H9 (cell line): Measurements from ENCODE around the gene OR2S2. TPM values are rescaled to one million over a fixed set of nuclear protein-coding genes. Genes with fewer than 3 reads are reported as not detected.

ENCODE experiments used
- DNase-seq: peaks from one replicate; pipeline ENCODE4 v3.0.0-alpha.2; 2017
- H2AFZ ChIP-seq: one replicate; pipeline ENCODE4 v1.6.1; 2013; ENCODE audit warnings: mild to moderate bottlenecking, low read length, control low read depth, moderate library complexity
- H2AK5ac ChIP-seq: 2 replicates; pipeline ENCODE4 v1.6.1; 2013; ENCODE audit warnings: low read length, control low read depth, mixed read lengths; ENCODE audit not compliant: insufficient read length
- H2BK120ac ChIP-seq: one replicate; pipeline ENCODE4 v1.6.1; 2013; ENCODE audit warnings: low read depth, mild to moderate bottlenecking, low read length, control low read depth, inconsistent platforms; ENCODE audit not compliant: poor library complexity, severe bottlenecking
- H2BK12ac ChIP-seq: 2 replicates; pipeline ENCODE4 v1.6.1; 2013; ENCODE audit warnings: low read length, control low read depth, mixed read lengths, low read depth; ENCODE audit not compliant: insufficient read length
- H2BK15ac ChIP-seq: 2 replicates; pipeline ENCODE4 v1.6.1; 2013; ENCODE audit warnings: low read depth, low read length, control low read depth
- H2BK20ac ChIP-seq: one replicate; pipeline ENCODE4 v1.6.1; 2013; ENCODE audit warnings: low read depth, mild to moderate bottlenecking, low read length, control low read depth, inconsistent platforms; ENCODE audit not compliant: poor library complexity, severe bottlenecking
- H2BK5ac ChIP-seq: 2 replicates; pipeline ENCODE4 v1.6.1; 2013; ENCODE audit warnings: low read length, control low read depth, mixed read lengths; ENCODE audit not compliant: insufficient read length
- H3K14ac ChIP-seq: 2 replicates; pipeline ENCODE4 v1.6.1; 2013; ENCODE audit warnings: low read length, control low read depth; ENCODE audit not compliant: insufficient read depth
- H3K18ac ChIP-seq: 2 replicates; pipeline ENCODE4 v1.6.1; 2013; ENCODE audit warnings: low read depth, mild to moderate bottlenecking, mixed read lengths, low read length, control low read depth; ENCODE audit not compliant: insufficient read length
- H3K23ac ChIP-seq: 2 replicates; pipeline ENCODE4 v1.6.1; 2013; ENCODE audit warnings: low read length, control low read depth, mixed read lengths, low read depth; ENCODE audit not compliant: insufficient read length
- H3K23me2 ChIP-seq: 2 replicates; pipeline ENCODE4 v1.6.1; 2013; ENCODE audit warnings: low read depth, mild to moderate bottlenecking, mixed read lengths, low read length, control low read depth; ENCODE audit not compliant: insufficient read length, poor library complexity, severe bottlenecking
- H3K27ac ChIP-seq: 2 replicates; pipeline ENCODE4 v1.5.1; 2013; ENCODE audit warnings: low read length, control low read depth, mixed read lengths, low read depth; ENCODE audit not compliant: insufficient read length
- H3K27me3 ChIP-seq: 2 replicates; pipeline ENCODE4 v1.6.1; 2013; ENCODE audit warnings: low read length, control low read depth, inconsistent platforms; ENCODE audit not compliant: insufficient read depth
- H3K4ac ChIP-seq: 2 replicates; pipeline ENCODE4 v1.6.1; 2013; ENCODE audit warnings: low read depth, mild to moderate bottlenecking, control low read depth, inconsistent platforms, low read length, moderate library complexity
- H3K4me1 ChIP-seq: 2 replicates; pipeline ENCODE4 v1.6.1; 2013; ENCODE audit warnings: low read length, control low read depth, inconsistent platforms; ENCODE audit not compliant: insufficient read depth
- H3K4me2 ChIP-seq: 2 replicates; pipeline ENCODE4 v1.6.1; 2013; ENCODE audit warnings: low read length, control low read depth, mixed read lengths; ENCODE audit not compliant: insufficient read length, insufficient read depth
- H3K56ac ChIP-seq: 2 replicates; pipeline ENCODE4 v1.6.1; 2013; ENCODE audit warnings: low read depth, mild to moderate bottlenecking, mixed read lengths, low read length, control low read depth; ENCODE audit not compliant: insufficient read length
- H3K79me1 ChIP-seq: 2 replicates; pipeline ENCODE4 v1.6.1; 2013; ENCODE audit warnings: low read depth, mild to moderate bottlenecking, moderate library complexity, low read length, control low read depth, inconsistent platforms; ENCODE audit not compliant: insufficient read depth, poor library complexity, severe bottlenecking
- H3K79me2 ChIP-seq: 2 replicates; pipeline ENCODE4 v1.6.1; 2013; ENCODE audit warnings: low read length, control low read depth, inconsistent platforms; ENCODE audit not compliant: insufficient read depth
- H3K9ac ChIP-seq: 2 replicates; pipeline ENCODE4 v1.6.1; 2013; ENCODE audit warnings: low read length, control low read depth, mixed read lengths; ENCODE audit not compliant: insufficient read length; ENCODE audit errors: extremely low read depth
- H3K9me3 ChIP-seq: one replicate; pipeline ENCODE4 v1.6.1; 2013; ENCODE audit warnings: low read depth, low read length, inconsistent platforms; ENCODE audit not compliant: control insufficient read depth
- H3T11ph ChIP-seq: one replicate; pipeline ENCODE4 v1.6.1; 2013; ENCODE audit warnings: mild to moderate bottlenecking, low read length, control low read depth, inconsistent platforms
- H4K20me1 ChIP-seq: one replicate; pipeline ENCODE4 v1.6.1; 2013; ENCODE audit not compliant: control insufficient read depth, insufficient read length, insufficient read depth
- H4K5ac ChIP-seq: 2 replicates; pipeline ENCODE4 v1.6.1; 2013; ENCODE audit warnings: low read depth, mild to moderate bottlenecking, mixed read lengths, low read length, control low read depth; ENCODE audit not compliant: insufficient read length
- H4K8ac ChIP-seq: replicated peaks from 2 replicates; pipeline ENCODE4 v1.6.1; 2013; ENCODE audit warnings: low read length, control low read depth, mixed read lengths, low read depth; ENCODE audit not compliant: insufficient read length
- H4K91ac ChIP-seq: 2 replicates; pipeline ENCODE4 v1.6.1; 2013; ENCODE audit warnings: low read depth, mild to moderate bottlenecking, moderate library complexity, mixed read lengths, low read length, control low read depth; ENCODE audit not compliant: insufficient read length
- H3K27ac Mint-ChIP-seq, 3 experiments: 2 replicates in 2 of 3; 3 replicates in 1 of 3; pipeline ENCODE4 v1.8.0; 2020 to 2021; ENCODE audit warnings: mixed read lengths in 3 of 3, mild to moderate bottlenecking in 1 of 3, moderate library complexity in 1 of 3
- H3K27me3 Mint-ChIP-seq: 2 replicates; pipeline ENCODE4 v1.8.0; 2021; ENCODE audit warnings: low read depth, mild to moderate bottlenecking, moderate library complexity, mixed read lengths
- H3K36me3 Mint-ChIP-seq, 3 experiments: 2 replicates in 2 of 3; 3 replicates in 1 of 3; pipeline ENCODE4 v1.8.0; 2020 to 2021; ENCODE audit warnings: low read depth in 3 of 3, mixed read lengths in 3 of 3; ENCODE audit not compliant: insufficient read depth in 1 of 3
- H3K4me1 Mint-ChIP-seq, 2 experiments: 2 replicates each; pipeline ENCODE4 v1.8.0; 2020; ENCODE audit warnings: mixed read lengths in 2 of 2
- H3K4me3 Mint-ChIP-seq, 2 experiments: 2 replicates in 1 of 2; 3 replicates in 1 of 2; pipeline ENCODE4 v1.8.0; 2020 to 2021; ENCODE audit warnings: mild to moderate bottlenecking in 2 of 2, mixed read lengths in 2 of 2, moderate library complexity in 1 of 2
- H3K9me3 Mint-ChIP-seq, 2 experiments: 2 replicates in 1 of 2; 3 replicates in 1 of 2; pipeline ENCODE4 v1.8.0; 2020; ENCODE audit warnings: mild to moderate bottlenecking in 2 of 2, mixed read lengths in 2 of 2, moderate library complexity in 1 of 2
- WGBS: extraction: QIAGEN DNeasy Blood & Tissue Kit; methylation state at CpG from one replicate; pipeline ENCODE4 v1.1.7; 2013; ENCODE audit warnings: missing lambda C conversion rate, low lambda C conversion rate, mixed read lengths; ENCODE audit not compliant: insufficient read length; ENCODE audit errors: extremely low coverage; 5-methylcytosine and 5-hydroxymethylcytosine counted together
- total RNA-seq: library from RNA; stranded (reverse); gene quantifications from 2 replicates; pipeline ENCODE4 v1.2.1, GENCODE V29; 2021
- TF ChIP-seq, protein P1 (sequence below): fragments of 200-600 bp; sonication (generic); conservative IDR thresholded peaks from 3 replicates; pipeline ENCODE4 v1.8.0; 2021; ENCODE audit warnings: antibody characterized with exemption, mild to moderate bottlenecking

The OR2S2 gene
- total RNA-seq, 1 experiment from 2014 or later: not detected

DNA sequence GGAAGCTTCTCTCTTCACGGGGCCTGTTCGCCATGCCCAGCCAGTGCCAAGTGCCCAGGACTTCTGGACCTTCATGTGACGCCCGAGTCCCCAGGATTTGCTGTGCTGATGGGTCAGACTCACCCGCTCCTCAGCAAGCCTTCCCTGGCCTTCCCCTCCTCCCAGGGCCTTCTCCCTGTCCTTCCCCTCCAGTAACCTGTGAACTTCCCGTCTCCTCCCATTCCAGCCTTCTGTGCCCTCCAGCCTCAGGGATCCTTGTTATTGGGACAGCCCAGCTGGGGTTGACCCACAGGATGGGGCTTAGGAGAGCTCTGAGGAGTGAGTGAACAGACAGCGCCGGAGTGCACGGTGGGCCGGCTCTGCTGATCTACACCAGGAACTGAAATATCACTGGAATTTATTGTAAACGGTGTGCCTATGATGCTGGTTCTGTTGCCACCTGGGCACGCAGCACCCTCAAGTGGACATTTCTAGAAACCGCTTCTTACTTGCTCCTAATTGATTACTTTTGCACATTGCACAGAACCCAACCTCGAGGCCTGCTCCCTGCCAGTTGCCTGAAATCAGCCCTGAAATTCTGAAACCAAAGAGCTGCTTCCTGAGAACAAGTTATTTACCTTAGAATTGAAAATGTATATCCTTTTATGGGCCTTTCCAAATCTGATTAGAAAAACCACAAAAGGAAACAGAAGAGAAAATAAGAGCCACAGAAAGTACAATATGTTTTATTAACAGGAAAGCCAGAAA lies 47.2 kb downstream of the OR2S2 start:
- no peak overlapping the region for H3K56ac ChIP-seq
- no peak overlapping the region for H3T11ph ChIP-seq
- H4K5ac ChIP-seq: no peak overlapping the region
- H3K27me3 ChIP-seq: no peaks in the 10 kb centered on the region
- H4K91ac ChIP-seq: no peak overlapping the region
- no peak overlapping the region for H2BK15ac ChIP-seq
- Mint-ChIP-seq H3K27me3 (peaks cover 4% of the 10 kb centered on the region), H3K4me1 (peaks cover 36 to 37% of the 10 kb centered on the region in 2 experiments), H3K4me3 (no peak overlapping the region), H3K9me3 (no peaks in the 10 kb centered on the region), H3K27ac (peak overlapping the region in 1 of 3 experiments; percentile 23; a peak in 3 of 7 replicates), H3K36me3 (no peaks in the 10 kb centered on the region)
- no peak overlapping the region for H3K9ac ChIP-seq
- no peak overlapping the region for H2AFZ ChIP-seq
- no peak overlapping the region for H3K23ac ChIP-seq
- no peak overlapping the region for H3K4ac ChIP-seq
- WGBS: no CpG with 5 or more reads among the region's 14 CpGs
- no peaks in the 10 kb centered on the region for H3K79me2 ChIP-seq
- H3K4me1 ChIP-seq: peaks cover 9% of the 10 kb centered on the region; the same call in 1 of the 2 replicates
- H3K79me1 ChIP-seq: no peaks in the 10 kb centered on the region
- no peak overlapping the region for H2BK20ac ChIP-seq
- H4K8ac ChIP-seq: no peak overlapping the region
- no peak overlapping the region for H2BK5ac ChIP-seq
- no peak overlapping the region for H3K27ac ChIP-seq
- no peak overlapping the region for H2BK12ac ChIP-seq
- H3K23me2 ChIP-seq: no peaks in the 10 kb centered on the region
- H3K18ac ChIP-seq: no peak overlapping the region
- H2BK120ac ChIP-seq: no peak overlapping the region
- TF ChIP-seq, protein P1, sequence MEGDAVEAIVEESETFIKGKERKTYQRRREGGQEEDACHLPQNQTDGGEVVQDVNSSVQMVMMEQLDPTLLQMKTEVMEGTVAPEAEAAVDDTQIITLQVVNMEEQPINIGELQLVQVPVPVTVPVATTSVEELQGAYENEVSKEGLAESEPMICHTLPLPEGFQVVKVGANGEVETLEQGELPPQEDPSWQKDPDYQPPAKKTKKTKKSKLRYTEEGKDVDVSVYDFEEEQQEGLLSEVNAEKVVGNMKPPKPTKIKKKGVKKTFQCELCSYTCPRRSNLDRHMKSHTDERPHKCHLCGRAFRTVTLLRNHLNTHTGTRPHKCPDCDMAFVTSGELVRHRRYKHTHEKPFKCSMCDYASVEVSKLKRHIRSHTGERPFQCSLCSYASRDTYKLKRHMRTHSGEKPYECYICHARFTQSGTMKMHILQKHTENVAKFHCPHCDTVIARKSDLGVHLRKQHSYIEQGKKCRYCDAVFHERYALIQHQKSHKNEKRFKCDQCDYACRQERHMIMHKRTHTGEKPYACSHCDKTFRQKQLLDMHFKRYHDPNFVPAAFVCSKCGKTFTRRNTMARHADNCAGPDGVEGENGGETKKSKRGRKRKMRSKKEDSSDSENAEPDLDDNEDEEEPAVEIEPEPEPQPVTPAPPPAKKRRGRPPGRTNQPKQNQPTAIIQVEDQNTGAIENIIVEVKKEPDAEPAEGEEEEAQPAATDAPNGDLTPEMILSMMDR: peak; percentile 70
- H3K14ac ChIP-seq: no peak overlapping the region
- H2AK5ac ChIP-seq: no peak overlapping the region
- H3K4me2 ChIP-seq: no peak overlapping the region
- no peak for DNase-seq
- H3K9me3 ChIP-seq: no peaks in the 10 kb centered on the region
- H4K20me1 ChIP-seq: no peaks in the 10 kb centered on the region
